CD4-positive, alpha-beta T cell (primary cell): ENCODE measurements around the gene CALCOCO1. TPM values are rescaled to one million over a fixed set of nuclear protein-coding genes. Genes with fewer than 3 reads are reported as not detected.

Experiments used
- ATAC-seq: fragments of 200-7000 bp; cut with Tn5 transposase; one replicate; pipeline ENCODE4 v1.10.0; 2022; ENCODE audit warnings: mild to moderate bottlenecking; ENCODE audit not compliant: poor library complexity
- CTCF ChIA-PET: fragments of 350-600 bp; sonication (Branson Sonifier 250); formaldehyde crosslinking; loops from one replicate; lab custom pipeline; 2021; ENCODE audit warnings: antibody characterized with exemption, inconsistent platforms; lab: Charles Lee
- POLR2A ChIA-PET: fragments of 350-600 bp; sonication (Branson Sonifier 250); formaldehyde crosslinking; loops from one replicate; lab custom pipeline; 2021; ENCODE audit warnings: antibody characterized with exemption, inconsistent platforms; lab: Charles Lee
- DNase-seq, 14 experiments: peaks; one replicate each; pipeline ENCODE4 v3.0.0-alpha.2; 2013 to 2020; ENCODE audit warnings: mixed read lengths in 2 of 14
- H3K27ac ChIP-seq, 2 donors: one replicate each; pipeline versions ENCODE4 v1.5.1 to v1.7.0; 2013; ENCODE audit warnings: low read length in 2 of 2, low read depth in 1 of 2, mild to moderate bottlenecking in 1 of 2
- H3K27me3 ChIP-seq, 2 experiments: 1 replicate in 1 of 2; 2 replicates in 1 of 2; pipeline versions ENCODE4 v1.6.1 to v1.7.0; 2013; ENCODE audit warnings: low read length in 2 of 2, control low read depth in 1 of 2, mild to moderate bottlenecking in 1 of 2, moderate library complexity in 1 of 2; ENCODE audit not compliant: insufficient read depth in 2 of 2, control insufficient read depth in 1 of 2
- H3K36me3 ChIP-seq: one replicate; pipeline ENCODE4 v1.6.1; 2013; ENCODE audit warnings: low read length, control low read depth; ENCODE audit not compliant: insufficient read depth
- H3K4me1 ChIP-seq: one replicate; pipeline ENCODE4 v1.6.1; 2013; ENCODE audit warnings: low read length, control low read depth; ENCODE audit not compliant: insufficient read depth
- H3K4me3 ChIP-seq: one replicate; pipeline ENCODE4 v1.5.1; 2013; ENCODE audit warnings: mild to moderate bottlenecking, low read length, moderate library complexity
- H3K9me3 ChIP-seq, 2 experiments: 1 replicate in 1 of 2; 2 replicates in 1 of 2; pipeline versions ENCODE4 v1.6.1 to v1.7.0; 2013; ENCODE audit warnings: low read length in 2 of 2, mild to moderate bottlenecking in 2 of 2, control low read depth in 1 of 2, moderate library complexity in 1 of 2; ENCODE audit not compliant: control insufficient read depth in 1 of 2, insufficient read depth in 1 of 2
- H3K27ac Mint-ChIP-seq: one replicate; pipeline ENCODE4 v1.8.0; 2020; ENCODE audit warnings: mixed read lengths
- H3K27me3 Mint-ChIP-seq: one replicate; pipeline ENCODE4 v1.8.0; 2021; ENCODE audit warnings: mixed read lengths
- H3K36me3 Mint-ChIP-seq: one replicate; pipeline ENCODE4 v1.8.0; 2021; ENCODE audit warnings: low read depth, mixed read lengths
- H3K4me1 Mint-ChIP-seq: one replicate; pipeline ENCODE4 v1.8.0; 2021; ENCODE audit warnings: low read depth, mixed read lengths
- H3K4me3 Mint-ChIP-seq: one replicate; pipeline ENCODE4 v1.8.0; 2020; ENCODE audit warnings: mild to moderate bottlenecking, mixed read lengths
- H3K9me3 Mint-ChIP-seq: one replicate; pipeline ENCODE4 v1.8.0; 2020; ENCODE audit warnings: mixed read lengths
- intact Hi-C, 2 experiments: fragments of 100-400 bp; cut with DNase I in 1 of 2; cut with micrococcal nuclease in 1 of 2; formaldehyde crosslinking; loops; one replicate each; pipeline versions ENCODE4 v1.15.1 to v1.9.0; 2023 to 2025; cut with DNase I, micrococcal nuclease
- polyA plus RNA-seq, 2 donors: library from polyadenylated mRNA; unstranded; fragments of 120-200 nt; gene quantifications; one replicate each; pipeline ENCODE4 v1.2.1, GENCODE V29; 2013
- total RNA-seq, 174 experiments: library from RNA in 2 of 174; stranded (reverse) in 2 of 174; gene quantifications; one replicate each; pipeline ENCODE4 v1.2.3 and lab custom pipeline; 2021 to 2026
- TF ChIP-seq, protein P1 (sequence below): fragments of 200-600 bp; IDR thresholded peaks from one replicate; pipeline ENCODE4 v1.8.0; 2022; ENCODE audit warnings: antibody characterized with exemption, mild to moderate bottlenecking

The CALCOCO1 gene, protein sequence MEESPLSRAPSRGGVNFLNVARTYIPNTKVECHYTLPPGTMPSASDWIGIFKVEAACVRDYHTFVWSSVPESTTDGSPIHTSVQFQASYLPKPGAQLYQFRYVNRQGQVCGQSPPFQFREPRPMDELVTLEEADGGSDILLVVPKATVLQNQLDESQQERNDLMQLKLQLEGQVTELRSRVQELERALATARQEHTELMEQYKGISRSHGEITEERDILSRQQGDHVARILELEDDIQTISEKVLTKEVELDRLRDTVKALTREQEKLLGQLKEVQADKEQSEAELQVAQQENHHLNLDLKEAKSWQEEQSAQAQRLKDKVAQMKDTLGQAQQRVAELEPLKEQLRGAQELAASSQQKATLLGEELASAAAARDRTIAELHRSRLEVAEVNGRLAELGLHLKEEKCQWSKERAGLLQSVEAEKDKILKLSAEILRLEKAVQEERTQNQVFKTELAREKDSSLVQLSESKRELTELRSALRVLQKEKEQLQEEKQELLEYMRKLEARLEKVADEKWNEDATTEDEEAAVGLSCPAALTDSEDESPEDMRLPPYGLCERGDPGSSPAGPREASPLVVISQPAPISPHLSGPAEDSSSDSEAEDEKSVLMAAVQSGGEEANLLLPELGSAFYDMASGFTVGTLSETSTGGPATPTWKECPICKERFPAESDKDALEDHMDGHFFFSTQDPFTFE
- 10 to 100 TPM; 66.8 to 69.3 TPM for total RNA-seq
- 70.6 TPM for polyA plus RNA-seq (2013, experiment 1 of 2)
- 83.0 TPM for polyA plus RNA-seq (2013, experiment 2 of 2)
- 4.9 to 228 (median 102) reads per million in 172 experiments for total RNA-seq (lab: John Stamatoyannopoulos, UW)

DNA sequence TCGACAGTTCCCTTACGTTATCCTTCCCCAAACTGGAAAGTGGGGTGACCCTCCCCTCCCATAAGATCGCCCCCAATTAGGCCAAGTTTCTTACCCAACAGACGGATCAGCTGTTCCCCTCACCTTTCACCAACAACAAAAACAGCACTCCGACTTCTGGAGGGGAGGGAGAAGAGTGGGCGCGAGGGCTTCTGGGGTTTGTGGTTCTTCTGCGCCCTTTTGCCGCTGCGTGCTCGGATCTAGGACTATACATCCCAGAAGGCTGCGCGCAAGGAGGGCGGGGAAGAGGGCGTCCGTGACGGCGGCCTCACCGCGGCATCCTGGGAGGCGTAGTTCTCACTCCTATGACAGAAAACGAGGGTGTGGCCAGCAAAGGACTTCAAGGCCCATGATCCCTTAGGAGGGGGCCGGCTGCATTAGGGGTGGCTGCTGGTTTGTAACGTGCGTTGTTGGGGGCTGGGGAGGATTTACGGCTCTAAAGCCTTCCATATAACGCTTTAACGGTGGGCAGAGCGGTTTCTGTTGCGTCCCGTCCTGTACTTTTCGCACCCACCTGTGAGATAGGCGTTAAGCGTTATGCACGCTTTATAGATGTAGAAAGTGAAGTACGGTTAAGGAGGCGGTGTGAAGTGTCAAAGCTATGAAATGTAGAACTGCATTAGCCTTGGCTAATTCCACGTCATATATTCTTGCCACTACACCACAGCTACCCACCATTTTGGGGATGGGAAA, at the start of gene CALCOCO1:
TSS of gene CALCOCO1 (minus strand) at position 143 of the 732 bp plus-strand sequence. CDS start 2,210 bp downstream, outside the sequence.
- DNase-seq (peak; percentile 89 to 99 (median 96)), ATAC-seq (peak; percentile 98)
- CTCF ChIA-PET, result interaction anchor here (1.6 to 3.5 kb wide), 4 partner anchors 18 to 52 kb away, joined by 7 to 57 read pairs (median 9); partner anchors contain the start of gene ATP5MC2
- POLR2A ChIA-PET, result interaction anchor here (0.6 to 3.3 kb wide), 15 partner anchors 10 to 462 kb away, joined by 3 to 19 read pairs (median 3); partner anchors contain the start of genes SMUG1 and TARBP2
- Histone ChIP-seq H3K4me1 (peaks cover 27% of the 10 kb centered on the region), H3K36me3 (peaks cover 27% of the 10 kb centered on the region), H3K27me3 (no peaks in the 10 kb centered on the region), H3K4me3 (peak within 1 kb of the TSS; percentile 73), H3K9me3 (no peaks in the 10 kb centered on the region), H3K27ac (peak within 1 kb of the TSS; percentile 42 to 52)
- intact Hi-C loops, result loop anchor here (1.0 to 5.0 kb wide), 7 partner anchors 15 to 720 kb away; partner anchors contain the start of genes ATF7 (in 1 of the 2), ATP5MC2 (in 1 of the 2), EIF4B (in 1 of the 2) and TARBP2 (in 1 of the 2)
- Mint-ChIP-seq H3K27ac (peak within 1 kb of the TSS; percentile 82), H3K4me1 (peaks cover 34% of the 10 kb centered on the region), H3K36me3 (peaks cover 38% of the 10 kb centered on the region), H3K4me3 (peak within 1 kb of the TSS; percentile 92), H3K27me3 (no peaks in the 10 kb centered on the region), H3K9me3 (no peaks in the 10 kb centered on the region)
- TF ChIP-seq, protein P1, sequence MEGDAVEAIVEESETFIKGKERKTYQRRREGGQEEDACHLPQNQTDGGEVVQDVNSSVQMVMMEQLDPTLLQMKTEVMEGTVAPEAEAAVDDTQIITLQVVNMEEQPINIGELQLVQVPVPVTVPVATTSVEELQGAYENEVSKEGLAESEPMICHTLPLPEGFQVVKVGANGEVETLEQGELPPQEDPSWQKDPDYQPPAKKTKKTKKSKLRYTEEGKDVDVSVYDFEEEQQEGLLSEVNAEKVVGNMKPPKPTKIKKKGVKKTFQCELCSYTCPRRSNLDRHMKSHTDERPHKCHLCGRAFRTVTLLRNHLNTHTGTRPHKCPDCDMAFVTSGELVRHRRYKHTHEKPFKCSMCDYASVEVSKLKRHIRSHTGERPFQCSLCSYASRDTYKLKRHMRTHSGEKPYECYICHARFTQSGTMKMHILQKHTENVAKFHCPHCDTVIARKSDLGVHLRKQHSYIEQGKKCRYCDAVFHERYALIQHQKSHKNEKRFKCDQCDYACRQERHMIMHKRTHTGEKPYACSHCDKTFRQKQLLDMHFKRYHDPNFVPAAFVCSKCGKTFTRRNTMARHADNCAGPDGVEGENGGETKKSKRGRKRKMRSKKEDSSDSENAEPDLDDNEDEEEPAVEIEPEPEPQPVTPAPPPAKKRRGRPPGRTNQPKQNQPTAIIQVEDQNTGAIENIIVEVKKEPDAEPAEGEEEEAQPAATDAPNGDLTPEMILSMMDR, result no peak

DNA sequence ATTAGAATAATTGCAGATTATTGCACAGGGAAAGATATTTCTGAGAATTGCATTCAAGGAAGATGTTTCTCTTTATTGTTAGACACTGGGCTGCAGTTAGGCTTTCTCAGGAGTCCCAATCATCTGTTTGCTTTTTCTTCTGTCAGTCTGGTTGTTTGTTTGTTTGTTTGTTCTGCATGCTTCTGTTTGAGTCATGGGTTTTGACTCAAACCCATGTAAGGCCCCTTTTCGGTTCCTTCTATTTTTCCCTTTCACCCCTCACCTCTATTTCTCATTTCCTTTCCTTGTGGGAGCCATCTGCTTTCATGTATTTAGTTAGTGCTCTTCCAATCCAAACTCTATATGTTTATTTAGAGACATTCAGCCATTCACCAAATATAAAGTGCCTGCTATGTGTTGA, 49.6 kb upstream of the CALCOCO1 start:
- CTCF ChIA-PET, result no interaction called here

More for the DNA sequence above, 49.6 kb upstream of the CALCOCO1 start:
- no peak overlapping the region for H3K27ac ChIP-seq
- no peak overlapping the region for H3K27ac Mint-ChIP-seq
- H3K9me3 Mint-ChIP-seq, result no peaks in the 10 kb centered on the region
- TF ChIP-seq, protein P1, result no peak
- H3K9me3 ChIP-seq, result no peaks in the 10 kb centered on the region
- no peak overlapping the region for H3K4me3 ChIP-seq
- no peaks in the 10 kb centered on the region for H3K4me1 Mint-ChIP-seq
- intact Hi-C loops, result no loop called here
- no peaks in the 10 kb centered on the region for H3K4me1 ChIP-seq
- DNase-seq (no peak), ATAC-seq (no peak)
- H3K27me3 Mint-ChIP-seq, result peaks cover 71% of the 10 kb centered on the region
- no peak overlapping the region for H3K4me3 Mint-ChIP-seq
- no peaks in the 10 kb centered on the region for H3K36me3 Mint-ChIP-seq
- POLR2A ChIA-PET, result no interaction called here
- peaks cover 8 to 9% of the 10 kb centered on the region in 2 experiments for H3K27me3 ChIP-seq
- H3K36me3 ChIP-seq, result no peaks in the 10 kb centered on the region
